Mesenteric fat pad (tissue), 1 donor: ENCODE data around the gene ATP10A. TPM values are rescaled to one million over a fixed set of nuclear protein-coding genes. Genes with fewer than 3 reads are reported as not detected.

ENCODE experiments used
- DNase-seq: peaks from one replicate; pipeline ENCODE4 v3.0.0-alpha.2; 2020; ENCODE audit warnings: low spot score
- total RNA-seq: library from RNA; stranded (reverse); fragmentation: NEBNext Ultra II Directional; extraction: Animal tissue kit (Norgen Biotek cat#: 25700); gene quantifications from one replicate; pipeline ENCODE4 v1.2.1, GENCODE V29; 2021
- donor health status: DM: yes; HTN: yes; CAD: no.

The ATP10A gene
- total RNA-seq, 1 donor from 2014 or later = 27.2 TPM

GRCh38 chr15:25728816-25729215 is 134.3 kb downstream of the ATP10A start:
- DNase-seq = no peak

GRCh38 chr15:25727867-25728600 is 135.1 kb downstream of the ATP10A start:
- peak; percentile 37 for DNase-seq

- no peak for DNase-seq
These were observed 136.0 kb downstream of the ATP10A start for GRCh38 chr15:25727116-25727515.

DNA sequence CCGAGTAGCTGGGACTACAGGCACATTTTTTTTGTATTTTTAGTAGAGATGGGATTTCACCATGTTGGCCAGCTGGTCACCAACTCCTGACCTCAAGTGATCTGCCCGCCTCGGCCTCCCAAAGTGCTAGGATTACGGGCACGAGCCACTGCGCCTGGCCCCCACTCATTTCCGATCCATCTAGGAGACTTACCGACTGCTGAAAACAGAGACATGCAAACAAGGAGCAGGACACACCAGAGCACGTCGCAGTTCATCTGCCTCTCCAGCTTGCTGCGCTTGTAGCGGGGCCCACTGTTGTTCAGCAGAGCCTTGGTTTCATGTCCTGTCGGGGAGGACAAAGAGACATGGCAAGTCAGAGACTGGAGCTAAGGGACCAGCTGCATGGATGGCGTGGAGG is 137.4 kb downstream of the ATP10A start:
- peak; percentile 82 for DNase-seq

DNA sequence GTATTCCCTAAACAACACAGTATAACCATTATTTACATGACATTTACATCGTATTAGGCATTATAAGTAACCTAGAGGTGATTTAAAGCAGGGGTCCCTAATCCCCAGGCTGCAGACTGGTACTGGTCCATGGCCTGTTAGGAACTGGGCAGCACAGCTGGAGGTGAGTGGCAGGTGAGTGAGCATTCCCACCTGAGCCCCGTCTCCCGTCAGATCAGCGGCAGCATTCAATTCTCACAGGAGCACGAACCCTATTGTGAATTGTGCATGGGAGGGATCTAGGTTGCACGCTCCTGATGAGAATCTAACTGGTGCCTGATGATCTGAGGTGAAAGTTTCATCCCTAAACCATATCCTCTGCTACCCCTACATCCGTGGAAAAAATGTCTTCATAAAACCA is 138.2 kb downstream of the ATP10A start:
- no peak for DNase-seq

GRCh38 chr15:25721605-25721955 is 141.5 kb downstream of the ATP10A start:
- no peak for DNase-seq

- DNase-seq = peak; percentile 80
These were observed 143.8 kb downstream of the ATP10A start for GRCh38 chr15:25719101-25719985.

GRCh38 chr15:25718597-25718996 is 144.5 kb downstream of the ATP10A start:
- peak; percentile 81 for DNase-seq

- peak; percentile 89 for DNase-seq
These were observed 145.0 kb downstream of the ATP10A start for GRCh38 chr15:25718169-25718536.

DNA sequence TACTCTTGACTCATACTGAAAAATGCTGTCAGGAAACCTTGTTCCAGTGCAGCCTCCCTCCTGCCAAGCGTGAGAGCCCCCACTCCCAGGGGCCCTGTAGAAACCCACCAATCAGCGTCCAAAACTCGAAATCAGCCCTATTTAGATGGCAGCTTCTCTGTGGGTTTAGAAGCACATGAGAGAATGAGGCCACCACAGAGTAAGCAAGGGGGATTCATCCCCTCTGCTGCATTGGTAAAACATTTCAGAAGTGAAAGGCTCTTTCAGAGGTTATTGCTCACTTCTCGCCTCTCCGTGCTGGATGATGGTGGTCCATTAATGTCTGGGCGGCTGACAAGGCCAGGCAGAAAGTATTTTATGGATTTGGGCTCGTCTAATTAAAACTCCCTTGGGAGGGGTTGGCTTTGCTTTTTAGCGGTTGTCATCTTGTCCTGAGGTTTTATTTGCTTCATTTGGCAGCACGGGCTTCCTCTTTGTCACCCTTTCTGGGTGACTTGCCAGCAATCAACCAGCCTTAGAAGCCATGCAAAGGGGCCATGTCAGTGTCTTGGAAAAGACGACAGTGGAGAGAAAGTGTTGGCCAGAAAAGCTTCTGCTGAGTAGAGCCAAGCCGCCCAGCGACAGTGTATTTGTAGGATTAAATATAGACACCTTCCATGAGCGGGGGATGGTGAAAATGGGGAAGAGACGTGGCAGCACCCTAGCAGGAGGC is 145.5 kb downstream of the ATP10A start:
- peak; percentile 68 for DNase-seq

DNA sequence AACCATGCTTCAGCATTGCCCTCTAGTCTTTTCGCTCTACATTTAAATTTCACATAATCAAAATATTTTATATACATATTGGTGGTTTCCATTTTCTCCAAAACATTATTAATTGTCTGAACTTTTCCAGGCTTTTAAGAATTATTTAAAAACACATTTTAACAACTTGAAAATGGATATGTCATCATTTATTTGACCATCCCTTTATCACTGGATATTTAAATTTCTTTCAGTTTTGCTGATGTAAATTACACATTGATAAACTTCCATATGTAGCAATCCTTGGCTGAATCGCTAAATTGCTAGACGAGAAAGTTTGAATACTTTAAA is 146.0 kb downstream of the ATP10A start:
- DNase-seq = no peak

DNA sequence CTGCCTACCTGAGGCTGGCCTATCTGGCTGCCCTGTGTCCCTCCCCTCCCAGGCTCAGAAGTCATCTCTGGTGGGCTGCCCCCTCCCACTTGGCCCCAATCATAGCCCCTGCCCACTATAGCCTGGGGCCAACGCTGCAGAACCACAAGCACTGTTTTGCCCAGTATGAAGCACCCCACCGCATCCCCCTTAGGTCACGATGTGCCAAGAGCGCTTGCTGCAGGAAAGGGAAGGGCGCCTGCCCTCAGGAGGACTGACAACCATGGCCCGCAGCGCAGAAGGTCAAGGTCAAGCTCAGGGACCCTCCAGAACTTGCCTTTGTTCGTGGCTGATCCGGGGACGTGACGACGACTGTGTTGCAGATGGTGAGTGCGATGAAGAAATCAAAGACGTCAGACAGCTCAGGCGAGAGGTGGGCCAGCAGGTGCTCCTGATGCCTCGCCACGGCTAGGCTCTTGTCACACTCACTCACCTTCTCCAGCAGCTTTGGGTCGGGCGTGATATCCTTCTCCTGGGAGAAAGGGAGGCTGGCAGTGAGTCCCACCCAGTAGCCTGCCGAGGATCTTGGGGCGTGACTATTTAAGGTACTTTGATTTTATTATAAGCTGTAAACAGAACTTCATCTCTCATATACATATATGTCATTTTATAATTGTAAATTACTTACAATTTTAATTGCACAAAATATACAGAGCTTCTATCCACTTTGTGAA is 146.6 kb downstream of the ATP10A start:
- peak; percentile 86 for DNase-seq

GRCh38 chr15:25715536-25716413 is 147.4 kb downstream of the ATP10A start:
- DNase-seq = peak; percentile 87

DNA sequence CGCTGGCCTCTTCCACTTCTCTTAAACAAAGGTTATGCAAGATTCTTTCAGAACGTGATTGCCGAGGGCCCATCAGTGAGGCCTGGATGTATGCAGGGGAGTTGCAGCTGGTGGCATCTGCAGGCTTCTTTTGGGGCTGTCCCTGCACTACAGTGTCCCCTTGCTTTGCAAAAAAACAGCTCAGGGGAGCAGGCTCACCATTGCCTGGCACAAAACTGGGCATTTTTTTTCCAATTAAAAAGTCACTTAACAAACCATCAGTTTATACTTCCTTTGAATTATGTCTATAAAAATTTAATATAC is 148.6 kb downstream of the ATP10A start:
- no peak for DNase-seq

DNA sequence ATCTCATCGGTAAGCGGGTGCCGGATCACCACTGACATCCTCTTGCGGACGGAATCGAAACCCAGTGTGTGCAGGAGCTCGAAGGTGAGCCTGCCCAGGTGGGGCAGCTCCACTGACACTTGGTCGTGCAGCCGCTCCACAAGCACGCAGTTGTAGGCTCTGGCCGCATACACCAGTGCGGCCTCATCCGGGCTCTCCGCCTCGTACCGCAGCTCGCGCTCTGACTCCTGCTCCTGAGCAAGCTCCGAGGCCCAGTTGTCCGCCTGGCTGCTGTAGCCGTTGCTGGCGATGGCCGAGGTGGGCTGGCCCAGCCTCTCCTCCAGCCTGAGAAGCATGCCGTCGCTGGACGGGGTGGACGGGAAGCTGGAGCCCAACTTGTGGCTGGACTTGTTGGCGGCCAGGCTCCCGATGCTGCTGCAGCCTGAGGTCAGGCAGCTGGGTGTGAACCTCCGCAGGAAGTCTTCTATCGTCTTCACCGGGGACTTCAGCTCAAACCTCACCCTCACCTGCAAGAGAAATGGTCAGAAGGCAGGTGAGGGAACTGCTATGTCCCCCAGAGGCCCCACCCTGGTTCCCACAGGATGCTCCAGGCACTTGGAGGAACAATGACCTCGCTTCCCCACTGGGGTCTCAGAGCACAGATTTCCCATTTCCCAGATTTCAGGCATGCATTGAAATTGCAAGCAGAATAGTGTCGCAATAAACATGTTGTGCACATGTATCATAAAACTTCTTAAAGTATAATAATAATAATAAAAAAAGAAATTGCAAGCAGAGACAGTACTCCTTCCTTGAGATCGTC is 149.2 kb downstream of the ATP10A start:
- peak; percentile 88 for DNase-seq

DNA sequence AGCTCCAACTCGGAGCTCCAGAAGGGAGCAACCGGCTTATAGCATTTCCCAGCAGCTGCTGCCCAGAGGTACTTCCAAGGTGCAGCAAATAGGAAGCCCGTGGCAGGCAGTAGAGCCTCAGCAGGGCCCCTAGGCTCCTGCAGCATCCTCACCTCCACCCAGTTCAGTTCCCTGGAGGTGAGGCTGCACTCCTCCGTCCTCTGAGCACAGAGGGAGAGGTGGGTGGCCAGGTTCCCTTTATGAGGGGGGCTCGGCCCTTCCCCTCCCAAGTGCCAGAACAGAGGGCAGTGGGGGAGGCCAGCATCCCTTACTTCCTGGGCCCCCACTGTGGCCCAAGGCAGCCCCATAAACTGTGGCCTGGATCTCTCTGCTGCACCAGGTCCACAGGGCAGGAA is 150.2 kb downstream of the ATP10A start:
- DNase-seq = peak; percentile 78

GRCh38 chr15:25712192-25712960 is 150.8 kb downstream of the ATP10A start:
- DNase-seq = peak; percentile 69

DNA sequence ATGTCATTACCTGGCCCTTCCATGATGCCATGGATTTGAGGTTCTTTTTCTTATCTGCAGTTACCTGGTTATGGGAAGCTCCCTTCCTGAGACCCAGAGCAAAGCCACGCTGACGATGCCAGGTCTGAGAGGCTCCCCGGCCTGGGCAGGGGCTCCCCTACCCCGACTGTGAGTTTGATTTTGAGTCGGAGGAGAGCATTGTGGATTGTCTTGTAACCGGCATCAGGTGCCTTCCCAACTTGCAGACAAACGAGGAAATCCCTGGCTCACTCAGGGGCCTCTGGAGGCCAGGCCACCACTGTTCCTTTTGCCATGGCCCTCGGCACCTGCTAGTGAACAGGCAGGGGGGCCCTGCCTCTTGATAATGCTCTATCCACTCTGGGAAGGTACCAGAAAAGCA is 151.4 kb downstream of the ATP10A start:
- DNase-seq = peak; percentile 65

DNA sequence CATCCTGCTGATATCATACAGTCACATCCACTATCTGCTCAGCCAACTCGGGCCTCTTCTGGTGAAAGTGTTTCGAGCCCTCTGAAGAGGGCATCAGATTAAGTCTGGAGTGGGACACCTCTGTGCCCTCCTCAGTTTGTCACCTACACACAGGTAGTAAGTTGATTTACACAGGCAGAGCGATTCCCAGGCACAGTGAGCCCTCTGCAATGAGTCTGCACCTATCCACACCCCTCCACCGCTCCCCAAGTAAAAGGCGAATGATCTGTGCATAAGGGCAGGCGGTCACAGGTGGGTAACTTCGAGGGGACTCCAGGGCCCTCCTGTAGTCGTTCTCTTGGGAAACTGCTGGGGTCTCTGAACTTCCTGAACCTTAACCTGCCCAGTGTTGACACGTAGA is 152.0 kb downstream of the ATP10A start:
- DNase-seq = peak; percentile 20
